Measurements from ENCODE around the gene DCBLD2.

- no peak for TF ChIP-seq MXI1 (IDR thresholded peaks at IDR 0.05; ENCODE audit: low read depth, low read length)
- TF ChIP-seq, protein P1, sequence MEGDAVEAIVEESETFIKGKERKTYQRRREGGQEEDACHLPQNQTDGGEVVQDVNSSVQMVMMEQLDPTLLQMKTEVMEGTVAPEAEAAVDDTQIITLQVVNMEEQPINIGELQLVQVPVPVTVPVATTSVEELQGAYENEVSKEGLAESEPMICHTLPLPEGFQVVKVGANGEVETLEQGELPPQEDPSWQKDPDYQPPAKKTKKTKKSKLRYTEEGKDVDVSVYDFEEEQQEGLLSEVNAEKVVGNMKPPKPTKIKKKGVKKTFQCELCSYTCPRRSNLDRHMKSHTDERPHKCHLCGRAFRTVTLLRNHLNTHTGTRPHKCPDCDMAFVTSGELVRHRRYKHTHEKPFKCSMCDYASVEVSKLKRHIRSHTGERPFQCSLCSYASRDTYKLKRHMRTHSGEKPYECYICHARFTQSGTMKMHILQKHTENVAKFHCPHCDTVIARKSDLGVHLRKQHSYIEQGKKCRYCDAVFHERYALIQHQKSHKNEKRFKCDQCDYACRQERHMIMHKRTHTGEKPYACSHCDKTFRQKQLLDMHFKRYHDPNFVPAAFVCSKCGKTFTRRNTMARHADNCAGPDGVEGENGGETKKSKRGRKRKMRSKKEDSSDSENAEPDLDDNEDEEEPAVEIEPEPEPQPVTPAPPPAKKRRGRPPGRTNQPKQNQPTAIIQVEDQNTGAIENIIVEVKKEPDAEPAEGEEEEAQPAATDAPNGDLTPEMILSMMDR (IDR thresholded peaks at IDR 0.05) = no peak
- TF ChIP-seq JUND (IDR thresholded peaks at IDR 0.05) = no peak
- TF ChIP-seq RCOR1 (IDR thresholded peaks at IDR 0.05; ENCODE audit: low read length) = no peak
- TF ChIP-seq NFIC (IDR thresholded peaks at IDR 0.05; ENCODE audit: borderline replicate concordance) = no peak
- no peak for TF ChIP-seq RAD21 (IDR thresholded peaks at IDR 0.05; ENCODE audit: low read length)
- TF ChIP-seq, protein P2, sequence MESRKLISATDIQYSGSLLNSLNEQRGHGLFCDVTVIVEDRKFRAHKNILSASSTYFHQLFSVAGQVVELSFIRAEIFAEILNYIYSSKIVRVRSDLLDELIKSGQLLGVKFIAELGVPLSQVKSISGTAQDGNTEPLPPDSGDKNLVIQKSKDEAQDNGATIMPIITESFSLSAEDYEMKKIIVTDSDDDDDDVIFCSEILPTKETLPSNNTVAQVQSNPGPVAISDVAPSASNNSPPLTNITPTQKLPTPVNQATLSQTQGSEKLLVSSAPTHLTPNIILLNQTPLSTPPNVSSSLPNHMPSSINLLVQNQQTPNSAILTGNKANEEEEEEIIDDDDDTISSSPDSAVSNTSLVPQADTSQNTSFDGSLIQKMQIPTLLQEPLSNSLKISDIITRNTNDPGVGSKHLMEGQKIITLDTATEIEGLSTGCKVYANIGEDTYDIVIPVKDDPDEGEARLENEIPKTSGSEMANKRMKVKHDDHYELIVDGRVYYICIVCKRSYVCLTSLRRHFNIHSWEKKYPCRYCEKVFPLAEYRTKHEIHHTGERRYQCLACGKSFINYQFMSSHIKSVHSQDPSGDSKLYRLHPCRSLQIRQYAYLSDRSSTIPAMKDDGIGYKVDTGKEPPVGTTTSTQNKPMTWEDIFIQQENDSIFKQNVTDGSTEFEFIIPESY (IDR thresholded peaks at IDR 0.05; ENCODE audit: borderline replicate concordance, low read depth) = no peak
- TF ChIP-seq, protein P3, sequence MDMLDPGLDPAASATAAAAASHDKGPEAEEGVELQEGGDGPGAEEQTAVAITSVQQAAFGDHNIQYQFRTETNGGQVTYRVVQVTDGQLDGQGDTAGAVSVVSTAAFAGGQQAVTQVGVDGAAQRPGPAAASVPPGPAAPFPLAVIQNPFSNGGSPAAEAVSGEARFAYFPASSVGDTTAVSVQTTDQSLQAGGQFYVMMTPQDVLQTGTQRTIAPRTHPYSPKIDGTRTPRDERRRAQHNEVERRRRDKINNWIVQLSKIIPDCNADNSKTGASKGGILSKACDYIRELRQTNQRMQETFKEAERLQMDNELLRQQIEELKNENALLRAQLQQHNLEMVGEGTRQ (IDR thresholded peaks at IDR 0.05; ENCODE audit: borderline replicate concordance, low read depth, low read length) = no peak
Observed at GRCh38 chr3:98769448-98769847, 132.0 kb downstream of the DCBLD2 start.
